Vagina (tissue), 2 donors: ENCODE data around the gene ZSWIM4. TPM values are rescaled to one million over a fixed set of nuclear protein-coding genes. Genes with fewer than 3 reads are reported as not detected.

Source experiments
- DNase-seq, 2 donors: peaks; one replicate each; pipeline ENCODE4 v3.0.0-alpha.2; 2017; ENCODE audit errors: extremely low spot score in 2 of 2
- H3K27ac ChIP-seq: fragments of 200-600 bp; sonication (generic); one replicate; pipeline ENCODE4 v1.5.1; 2019
- H3K27me3 ChIP-seq: fragments of 200-600 bp; sonication (generic); one replicate; pipeline ENCODE4 v1.5.1; 2019
- H3K36me3 ChIP-seq, 2 donors: fragments of 200-600 bp; sonication (generic); one replicate each; pipeline ENCODE4 v1.5.1; 2017 to 2019
- H3K4me1 ChIP-seq: fragments of 200-600 bp; sonication (generic); one replicate; pipeline ENCODE4 v1.5.1; 2019
- H3K4me3 ChIP-seq, 2 donors: fragments of 200-600 bp; sonication (generic); 1 replicate in 1 of 2; 2 replicates in 1 of 2; pipeline ENCODE4 v1.5.1; 2016 to 2019
- H3K9me3 ChIP-seq: fragments of 200-600 bp; sonication (generic); one replicate; pipeline ENCODE4 v1.5.1; 2019
- POLR2A ChIP-seq, 2 donors: fragments of 450-650 bp; IDR thresholded peaks; one replicate each; pipeline ENCODE4 v1.6.1; 2017; ENCODE audit warnings: antibody characterized with exemption in 2 of 2, mild to moderate bottlenecking in 2 of 2, moderate library complexity in 2 of 2
- POLR2AphosphoS5 ChIP-seq, 2 donors: sonication (generic); formaldehyde crosslinking; IDR thresholded peaks; one replicate each; pipeline ENCODE4 v1.9.0; 2017; ENCODE audit warnings: antibody characterized with exemption in 2 of 2, mild to moderate bottlenecking in 2 of 2, low read depth in 1 of 2; ENCODE audit not compliant: insufficient read depth in 1 of 2
- intact Hi-C: fragments of 100-400 bp; cut with DNase I; formaldehyde crosslinking; loops from one replicate; pipeline ENCODE4 v1.15.1; 2023
- total RNA-seq: library from RNA; depleted of rRNA; stranded (reverse); fragments of >200 nt; gene quantifications from one replicate; pipeline ENCODE4 v1.2.3, GENCODE V29; 2016
- TF ChIP-seq, protein P1 (sequence below), 3 experiments: fragments of 450-650 bp in 2 of 3; fragments of 200-600 bp in 1 of 3; sonication (generic) in 1 of 3; IDR thresholded peaks; one replicate each; pipeline ENCODE4 v1.5.1; 2017 to 2019; ENCODE audit warnings: antibody characterized with exemption in 3 of 3, mild to moderate bottlenecking in 2 of 3, moderate library complexity in 2 of 3

Gene ZSWIM4
- total RNA-seq, 1 donor from 2014 or later = 13.0 TPM

DNA sequence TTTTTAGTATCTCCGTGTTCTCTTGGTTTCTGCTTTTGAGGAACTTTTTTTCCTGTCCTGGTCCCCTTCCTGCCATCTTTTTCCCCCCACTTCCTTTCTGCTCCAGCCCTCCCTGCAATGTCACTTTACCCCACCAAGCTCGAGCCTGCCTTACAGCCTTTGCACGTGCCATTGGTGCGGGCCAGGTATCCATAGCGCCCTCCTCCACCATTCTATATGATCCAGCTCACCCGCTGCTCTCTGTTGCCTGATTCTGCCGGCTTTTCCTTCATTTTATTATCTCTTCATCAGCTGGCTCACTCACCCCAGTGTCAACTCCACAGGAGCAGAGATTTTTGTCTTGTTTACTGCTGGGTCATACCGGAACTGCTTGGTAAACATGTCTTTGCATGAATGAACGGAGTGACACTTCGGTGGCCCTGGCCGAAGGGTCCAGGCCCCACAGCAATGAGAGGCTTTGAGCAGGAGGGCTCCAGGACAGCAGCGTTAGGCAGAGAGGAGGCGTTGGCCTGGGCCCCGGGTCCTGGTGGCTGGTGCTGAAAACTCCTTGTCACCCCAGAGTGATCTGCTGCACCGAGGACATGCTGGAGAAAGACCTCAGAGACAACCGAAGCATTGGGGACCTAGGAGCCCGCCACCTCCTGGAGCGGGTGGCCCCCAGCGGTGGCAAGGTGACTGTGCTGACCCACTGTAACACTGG, 29.7 kb upstream of the ZSWIM4 start:
- Histone ChIP-seq H3K36me3 (peaks cover 0 to 49% of the 10 kb centered on the region in 2 donors), H3K27me3 (no peaks in the 10 kb centered on the region), H3K4me3 (peak overlapping the region; percentile 71 to 80), H3K9me3 (no peaks in the 10 kb centered on the region), H3K4me1 (peaks cover 30% of the 10 kb centered on the region), H3K27ac (peak overlapping the region; percentile 73)
- intact Hi-C loops = no loop called here
- no peak for DNase-seq
- TF ChIP-seq POLR2AphosphoS5 (IDR thresholded peaks at IDR 0.05; ENCODE audit: insufficient read depth in 1 of 2, low read depth in 1 of 2) (no peak), POLR2A (IDR thresholded peaks at IDR 0.05) (no peak)
- TF ChIP-seq, protein P1, sequence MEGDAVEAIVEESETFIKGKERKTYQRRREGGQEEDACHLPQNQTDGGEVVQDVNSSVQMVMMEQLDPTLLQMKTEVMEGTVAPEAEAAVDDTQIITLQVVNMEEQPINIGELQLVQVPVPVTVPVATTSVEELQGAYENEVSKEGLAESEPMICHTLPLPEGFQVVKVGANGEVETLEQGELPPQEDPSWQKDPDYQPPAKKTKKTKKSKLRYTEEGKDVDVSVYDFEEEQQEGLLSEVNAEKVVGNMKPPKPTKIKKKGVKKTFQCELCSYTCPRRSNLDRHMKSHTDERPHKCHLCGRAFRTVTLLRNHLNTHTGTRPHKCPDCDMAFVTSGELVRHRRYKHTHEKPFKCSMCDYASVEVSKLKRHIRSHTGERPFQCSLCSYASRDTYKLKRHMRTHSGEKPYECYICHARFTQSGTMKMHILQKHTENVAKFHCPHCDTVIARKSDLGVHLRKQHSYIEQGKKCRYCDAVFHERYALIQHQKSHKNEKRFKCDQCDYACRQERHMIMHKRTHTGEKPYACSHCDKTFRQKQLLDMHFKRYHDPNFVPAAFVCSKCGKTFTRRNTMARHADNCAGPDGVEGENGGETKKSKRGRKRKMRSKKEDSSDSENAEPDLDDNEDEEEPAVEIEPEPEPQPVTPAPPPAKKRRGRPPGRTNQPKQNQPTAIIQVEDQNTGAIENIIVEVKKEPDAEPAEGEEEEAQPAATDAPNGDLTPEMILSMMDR (IDR thresholded peaks at IDR 0.05) = no peak

DNA sequence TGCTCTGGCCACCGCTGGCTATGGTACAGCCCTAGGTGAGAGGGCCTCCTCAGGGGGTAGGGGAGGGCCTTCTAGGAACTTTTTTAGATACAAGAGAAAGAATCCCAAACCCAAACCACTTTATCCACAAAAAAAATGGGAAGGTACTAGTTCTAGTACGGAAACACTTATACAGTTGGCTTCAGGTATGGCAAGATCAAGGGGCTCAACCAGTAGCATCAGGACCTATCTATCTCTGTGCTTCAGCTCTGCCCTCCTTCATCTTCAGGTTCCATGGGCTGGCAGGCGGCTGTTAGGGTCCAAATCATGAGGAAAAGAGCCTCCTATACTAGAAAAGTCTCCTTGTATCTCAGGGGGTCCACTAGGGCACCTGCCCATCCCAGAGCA, 29.2 kb upstream of the ZSWIM4 start:
- Histone ChIP-seq H3K4me1 (peaks cover 30% of the 10 kb centered on the region), H3K9me3 (no peaks in the 10 kb centered on the region), H3K4me3 (no peak overlapping the region), H3K36me3 (peaks cover 0 to 50% of the 10 kb centered on the region in 2 donors), H3K27ac (no peak overlapping the region), H3K27me3 (no peaks in the 10 kb centered on the region)
- no peak for DNase-seq
- TF ChIP-seq POLR2A (IDR thresholded peaks at IDR 0.05) (no peak), POLR2AphosphoS5 (IDR thresholded peaks at IDR 0.05; ENCODE audit: insufficient read depth in 1 of 2, low read depth in 1 of 2) (no peak)
- intact Hi-C loops = no loop called here

DNA sequence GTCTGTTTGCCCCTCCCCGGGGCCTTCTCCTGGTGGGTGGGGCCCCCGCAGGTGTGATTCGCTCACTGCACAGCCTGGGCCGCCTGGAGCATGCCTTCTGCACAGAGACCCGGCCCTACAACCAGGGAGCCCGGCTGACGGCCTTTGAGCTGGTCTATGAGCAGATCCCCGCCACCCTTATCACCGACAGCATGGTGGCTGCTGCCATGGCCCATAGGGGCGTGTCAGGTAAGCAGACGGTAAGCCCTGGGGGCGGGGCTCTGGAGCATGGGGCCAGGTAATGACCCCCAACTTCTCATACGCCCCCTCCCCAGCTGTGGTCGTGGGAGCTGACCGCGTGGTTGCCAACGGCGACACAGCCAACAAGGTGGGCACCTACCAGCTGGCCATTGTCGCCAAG, 26.7 kb upstream of the ZSWIM4 start:
- intact Hi-C loops = no loop called here
- no peak for DNase-seq
- no peak overlapping the region for H3K4me3 ChIP-seq
- no peaks in the 10 kb centered on the region for H3K9me3 ChIP-seq
- H3K36me3 ChIP-seq = peaks cover 0 to 47% of the 10 kb centered on the region in 2 donors
- no peaks in the 10 kb centered on the region for H3K27me3 ChIP-seq
- H3K4me1 ChIP-seq = peaks cover 23% of the 10 kb centered on the region
- TF ChIP-seq POLR2A (IDR thresholded peaks at IDR 0.05) (no peak), POLR2AphosphoS5 (IDR thresholded peaks at IDR 0.05; ENCODE audit: insufficient read depth in 1 of 2, low read depth in 1 of 2) (no peak)
- TF ChIP-seq, protein P1 (IDR thresholded peaks at IDR 0.05) = no peak
- no peak overlapping the region for H3K27ac ChIP-seq

DNA sequence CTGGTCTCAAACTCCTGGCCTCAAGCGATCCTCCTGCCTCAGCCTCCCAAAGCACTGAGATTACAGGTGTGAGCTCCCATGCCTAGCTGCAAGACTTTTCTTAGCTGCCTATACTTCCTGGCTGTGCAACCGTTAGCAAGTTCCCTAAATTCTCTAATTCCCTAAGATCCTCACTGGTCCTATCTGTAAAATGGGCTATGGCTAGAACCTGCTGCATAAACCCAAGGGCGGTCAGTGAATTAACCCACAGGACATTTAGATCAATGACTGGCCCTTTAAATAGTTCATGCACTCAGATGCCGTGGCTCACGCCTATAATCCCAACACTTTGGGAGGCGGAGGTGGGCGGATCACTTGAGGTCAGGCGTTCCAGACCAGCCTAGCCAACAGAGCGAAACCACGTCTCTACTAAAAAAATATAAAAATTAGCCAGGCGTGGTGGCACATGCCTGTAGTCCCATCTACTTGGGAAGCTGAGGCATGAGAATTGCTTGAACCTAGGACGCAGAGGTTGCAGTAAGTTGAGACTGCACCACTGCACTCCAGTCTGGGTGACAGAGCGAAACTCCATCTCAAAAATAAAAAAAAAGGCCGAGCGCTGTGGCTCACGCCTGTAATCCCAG, 25.1 kb upstream of the ZSWIM4 start:
- no peak for DNase-seq
- peaks cover 0 to 47% of the 10 kb centered on the region in 2 donors for H3K36me3 ChIP-seq
- no peak overlapping the region for H3K4me3 ChIP-seq
- H3K9me3 ChIP-seq = no peaks in the 10 kb centered on the region
- H3K27me3 ChIP-seq = no peaks in the 10 kb centered on the region
- TF ChIP-seq POLR2A (IDR thresholded peaks at IDR 0.05) (no peak), POLR2AphosphoS5 (IDR thresholded peaks at IDR 0.05; ENCODE audit: insufficient read depth in 1 of 2, low read depth in 1 of 2) (no peak)
- TF ChIP-seq, protein P1 (IDR thresholded peaks at IDR 0.05) = no peak
- H3K4me1 ChIP-seq = peaks cover 25% of the 10 kb centered on the region
- no peak overlapping the region for H3K27ac ChIP-seq
- intact Hi-C loops = no loop called here

DNA sequence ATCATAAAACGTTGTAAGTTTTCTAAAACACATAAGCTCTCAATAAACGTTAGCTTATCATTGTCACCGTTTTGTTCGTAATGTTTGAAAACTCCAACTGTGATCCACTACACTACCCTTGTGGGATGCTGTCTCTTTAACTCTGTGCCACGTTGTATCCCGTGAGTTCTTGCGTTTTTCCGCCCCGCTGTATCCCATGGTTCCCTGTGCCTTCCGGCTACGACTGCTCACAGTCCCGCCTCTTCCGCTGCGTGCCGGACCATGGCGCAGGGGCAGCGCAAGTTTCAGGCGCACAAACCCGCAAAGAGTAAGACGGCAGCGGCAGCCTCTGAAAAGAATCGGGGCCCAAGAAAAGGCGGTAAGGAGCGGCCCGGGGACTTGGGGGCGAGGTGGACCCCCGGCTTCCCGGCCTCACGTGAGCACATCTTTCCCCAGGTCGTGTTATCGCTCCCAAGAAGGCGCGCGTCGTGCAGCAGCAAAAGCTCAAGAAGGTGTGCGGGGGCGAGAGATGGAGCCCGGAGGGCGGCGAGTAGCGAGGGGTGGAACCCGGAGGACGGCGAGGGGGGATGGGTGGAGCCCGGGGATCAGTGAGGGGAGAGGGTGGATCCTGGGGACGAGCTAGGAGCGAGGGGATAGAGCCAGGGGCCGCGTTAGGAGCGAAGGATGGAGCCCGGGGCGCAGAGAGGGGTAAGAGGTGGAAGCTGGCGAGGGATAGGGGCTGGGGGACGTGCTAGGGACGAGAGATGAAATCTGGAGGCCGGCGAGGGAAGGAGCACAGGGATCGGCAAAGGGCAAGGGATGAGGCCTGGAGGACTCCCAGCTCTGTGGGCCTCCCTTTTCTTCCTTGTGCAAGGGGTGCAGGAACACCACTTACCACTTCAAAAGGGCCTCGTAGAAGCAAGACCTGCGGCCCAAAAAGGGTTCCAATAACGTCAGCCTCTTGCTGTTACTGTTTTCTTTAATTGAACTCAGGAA, 20.7 kb upstream of the ZSWIM4 start, which contains the start of gene C19orf53:
C19orf53 (plus strand) TSS at position 240 of the 975 bp plus-strand sequence; CDS start at position 262, 22 bp downstream.
- Histone ChIP-seq H3K27ac (peak within 1 kb of the TSS; percentile 95), H3K4me1 (peaks cover 27% of the 10 kb centered on the region), H3K36me3 (peaks cover 0 to 54% of the 10 kb centered on the region in 2 donors), H3K4me3 (peak within 1 kb of the TSS; percentile 99 to 100), H3K9me3 (no peaks in the 10 kb centered on the region), H3K27me3 (no peaks in the 10 kb centered on the region)
- intact Hi-C loops = no loop called here
- peak; percentile 99 to 100 for TF ChIP-seq POLR2AphosphoS5 (IDR thresholded peaks at IDR 0.05; ENCODE audit: insufficient read depth in 1 of 2, low read depth in 1 of 2)
- peak in 1 of 2 donors; percentile 89 for TF ChIP-seq POLR2A (IDR thresholded peaks at IDR 0.05)
- TF ChIP-seq, protein P1 (IDR thresholded peaks at IDR 0.05) = no peak
- DNase-seq = no peak
